ENCODE results near the gene ASMTL. TPM values are rescaled to one million over a fixed set of nuclear protein-coding genes. Genes with fewer than 3 reads are reported as not detected.

ASMTL gene
- total and polyA plus RNA-seq, 3 experiments from 2014 or later, result 26.1 to 47.9 (median 26.5) TPM

GRCh38 chrX:1398431-1399340 lies 54.0 kb downstream of the ASMTL start:
- CTCF ChIA-PET, result no interaction called here
- no peaks in the 10 kb centered on the region for H3K9me3 ChIP-seq (ENCODE audit: low read length)
- no peak overlapping the region for H3K4me3 Mint-ChIP-seq
- H3K4me3 ChIP-seq (ENCODE audit: low read length), result no peak overlapping the region
- H3K4me1 Mint-ChIP-seq, result peaks cover 10 to 26% (median 13%) of the 10 kb centered on the region in 3 donors
- H3K9me3 Mint-ChIP-seq, result peaks cover 0 to 1% (median 0%) of the 10 kb centered on the region in 5 donors
- no peaks in the 10 kb centered on the region for H3K27me3 ChIP-seq (ENCODE audit: insufficient read depth, low read length, poor library complexity, severe bottlenecking)
- H3K36me3 ChIP-seq (ENCODE audit: insufficient read depth, low read length), result peaks cover 8% of the 10 kb centered on the region
- H3K27me3 Mint-ChIP-seq, result no peaks in the 10 kb centered on the region
- peaks cover 0 to 25% (median 0%) of the 10 kb centered on the region in 3 donors for H3K36me3 Mint-ChIP-seq
- POLR2A ChIA-PET, result no interaction called here
- H3K4me1 ChIP-seq (ENCODE audit: insufficient read depth, low read length), result no peaks in the 10 kb centered on the region
- peak overlapping the region in 1 of 8 donors; percentile 41 for H3K27ac Mint-ChIP-seq
- peak in 1 of 5 donors; percentile 39 for DNase-seq
- H3K27ac ChIP-seq (ENCODE audit: low read depth, low read length), result no peak overlapping the region

GRCh38 chrX:1397441-1398270 lies 55.1 kb downstream of the ASMTL start:
- peak in 1 of 5 donors; percentile 37 for DNase-seq
- Mint-ChIP-seq H3K27me3 (no peaks in the 10 kb centered on the region), H3K4me1 (peaks cover 11 to 32% (median 18%) of the 10 kb centered on the region in 3 donors), H3K9me3 (peaks cover 0 to 1% (median 0%) of the 10 kb centered on the region in 5 donors), H3K27ac (no peak overlapping the region), H3K36me3 (peaks cover 0 to 25% (median 0%) of the 10 kb centered on the region in 3 donors), H3K4me3 (no peak overlapping the region)
- H3K4me3 ChIP-seq (ENCODE audit: low read length), result no peak overlapping the region
- H3K9me3 ChIP-seq (ENCODE audit: low read length), result no peaks in the 10 kb centered on the region
- CTCF ChIA-PET, result no interaction called here
- no peaks in the 10 kb centered on the region for H3K27me3 ChIP-seq (ENCODE audit: insufficient read depth, low read length, poor library complexity, severe bottlenecking)
- H3K4me1 ChIP-seq (ENCODE audit: insufficient read depth, low read length), result no peaks in the 10 kb centered on the region
- POLR2A ChIA-PET, result no interaction called here
- no peaks in the 10 kb centered on the region for H3K36me3 ChIP-seq (ENCODE audit: insufficient read depth, low read length)
- H3K27ac ChIP-seq (ENCODE audit: low read depth, low read length), result no peak overlapping the region

GRCh38 chrX:1397001-1397400 lies 55.7 kb downstream of the ASMTL start:
- no peaks in the 10 kb centered on the region for H3K27me3 Mint-ChIP-seq
- Histone ChIP-seq H3K4me3 (ENCODE audit: low read length) (no peak overlapping the region), H3K27me3 (ENCODE audit: insufficient read depth, low read length, poor library complexity, severe bottlenecking) (no peaks in the 10 kb centered on the region), H3K36me3 (ENCODE audit: insufficient read depth, low read length) (no peaks in the 10 kb centered on the region), H3K27ac (ENCODE audit: low read depth, low read length) (no peak overlapping the region), H3K9me3 (ENCODE audit: low read length) (no peaks in the 10 kb centered on the region), H3K4me1 (ENCODE audit: insufficient read depth, low read length) (no peaks in the 10 kb centered on the region)
- POLR2A ChIA-PET, result no interaction called here
- peaks cover 11 to 32% (median 18%) of the 10 kb centered on the region in 3 donors for H3K4me1 Mint-ChIP-seq
- H3K36me3 Mint-ChIP-seq, result peaks cover 0 to 25% (median 0%) of the 10 kb centered on the region in 3 donors
- peak overlapping the region in 1 of 8 donors; percentile 52 for H3K27ac Mint-ChIP-seq
- H3K4me3 Mint-ChIP-seq, result no peak overlapping the region
- CTCF ChIA-PET, result no interaction called here
- DNase-seq, result peak in 1 of 5 donors; percentile 29
- H3K9me3 Mint-ChIP-seq, result peaks cover 0 to 1% (median 0%) of the 10 kb centered on the region in 5 donors

- H3K4me3 Mint-ChIP-seq, result peak overlapping the region in 4 of 7 donors; percentile 21 to 77 (median 40)
- peaks cover 17 to 39% (median 24%) of the 10 kb centered on the region in 3 donors for H3K4me1 Mint-ChIP-seq
- H3K27ac Mint-ChIP-seq, result peak overlapping the region in 3 of 8 donors; percentile 39 to 59 (median 43)
- H3K36me3 Mint-ChIP-seq, result peaks cover 0 to 24% (median 0%) of the 10 kb centered on the region in 3 donors
- H3K27ac ChIP-seq (ENCODE audit: low read depth, low read length), result no peak overlapping the region
- H3K9me3 Mint-ChIP-seq, result peaks cover 0 to 1% (median 0%) of the 10 kb centered on the region in 5 donors
- no peaks in the 10 kb centered on the region for H3K27me3 ChIP-seq (ENCODE audit: insufficient read depth, low read length, poor library complexity, severe bottlenecking)
- ChIA-PET CTCF (no interaction called here), POLR2A (no interaction called here)
- peaks cover under 1% of the 10 kb centered on the region for H3K36me3 ChIP-seq (ENCODE audit: insufficient read depth, low read length)
- no peak for DNase-seq
- no peaks in the 10 kb centered on the region for H3K27me3 Mint-ChIP-seq
- no peak overlapping the region for H3K4me3 ChIP-seq (ENCODE audit: low read length)
- H3K4me1 ChIP-seq (ENCODE audit: insufficient read depth, low read length), result peaks cover 6% of the 10 kb centered on the region
- H3K9me3 ChIP-seq (ENCODE audit: low read length), result no peaks in the 10 kb centered on the region
Measured at GRCh38 chrX:1395646-1396216, 57.0 kb downstream of the ASMTL start.

DNA sequence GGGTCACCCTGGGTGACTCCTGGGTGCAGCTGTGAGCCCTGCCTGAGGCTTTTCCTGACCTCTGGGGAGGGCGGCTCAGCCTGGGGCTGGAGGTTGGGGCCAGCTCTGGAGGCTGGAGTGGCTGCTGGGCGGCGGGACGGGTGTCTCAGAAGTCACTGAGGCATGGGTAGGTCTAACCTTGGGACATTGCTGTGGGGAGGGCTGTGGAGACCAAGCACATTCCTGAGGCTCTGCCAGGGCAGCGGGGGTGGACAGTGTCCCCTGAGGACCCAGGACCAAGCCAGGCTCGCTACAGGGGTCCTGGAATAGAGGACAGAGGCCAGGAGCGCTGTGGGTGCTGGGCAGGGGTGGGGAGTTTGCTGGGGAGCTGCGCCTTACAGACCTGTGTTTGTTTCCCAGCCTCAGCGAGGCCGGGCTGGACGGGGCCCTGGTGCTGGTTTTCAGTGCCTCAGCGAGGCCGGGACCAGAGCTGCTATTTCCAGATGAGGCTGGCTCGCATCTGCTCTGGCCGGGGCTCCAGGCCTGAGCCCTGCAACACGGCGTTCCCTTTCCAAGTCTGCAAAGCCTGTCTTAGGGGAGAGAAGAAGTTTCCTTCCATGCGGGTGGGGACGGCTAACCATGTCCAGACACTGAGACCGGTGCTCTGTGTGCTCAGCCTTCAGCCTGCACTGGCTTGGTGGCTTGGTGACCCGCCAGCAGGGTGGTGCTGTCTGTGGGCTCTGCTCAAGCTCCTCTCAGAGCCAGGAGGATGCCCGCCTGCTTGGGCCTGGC lies 57.8 kb downstream of the ASMTL start:
- ChIA-PET POLR2A (no interaction called here), CTCF (no interaction called here)
- DNase-seq, result peak in 1 of 5 donors; percentile 43
- H3K27me3 Mint-ChIP-seq, result no peaks in the 10 kb centered on the region
- peak overlapping the region; percentile 29 to 87 (median 48) for H3K4me3 Mint-ChIP-seq
- Histone ChIP-seq H3K9me3 (ENCODE audit: low read length) (no peaks in the 10 kb centered on the region), H3K4me1 (ENCODE audit: insufficient read depth, low read length) (peaks cover 14% of the 10 kb centered on the region), H3K27me3 (ENCODE audit: insufficient read depth, low read length, poor library complexity, severe bottlenecking) (no peaks in the 10 kb centered on the region), H3K4me3 (ENCODE audit: low read length) (no peak overlapping the region), H3K27ac (ENCODE audit: low read depth, low read length) (no peak overlapping the region), H3K36me3 (ENCODE audit: insufficient read depth, low read length) (peaks cover 7% of the 10 kb centered on the region)
- peaks cover 0 to 26% (median 1%) of the 10 kb centered on the region in 3 donors for H3K36me3 Mint-ChIP-seq
- H3K4me1 Mint-ChIP-seq, result peaks cover 17 to 47% (median 32%) of the 10 kb centered on the region in 3 donors
- peak overlapping the region in 2 of 8 donors; percentile 39 to 63 for H3K27ac Mint-ChIP-seq
- peaks cover 0 to 1% (median 0%) of the 10 kb centered on the region in 5 donors for H3K9me3 Mint-ChIP-seq

DNA sequence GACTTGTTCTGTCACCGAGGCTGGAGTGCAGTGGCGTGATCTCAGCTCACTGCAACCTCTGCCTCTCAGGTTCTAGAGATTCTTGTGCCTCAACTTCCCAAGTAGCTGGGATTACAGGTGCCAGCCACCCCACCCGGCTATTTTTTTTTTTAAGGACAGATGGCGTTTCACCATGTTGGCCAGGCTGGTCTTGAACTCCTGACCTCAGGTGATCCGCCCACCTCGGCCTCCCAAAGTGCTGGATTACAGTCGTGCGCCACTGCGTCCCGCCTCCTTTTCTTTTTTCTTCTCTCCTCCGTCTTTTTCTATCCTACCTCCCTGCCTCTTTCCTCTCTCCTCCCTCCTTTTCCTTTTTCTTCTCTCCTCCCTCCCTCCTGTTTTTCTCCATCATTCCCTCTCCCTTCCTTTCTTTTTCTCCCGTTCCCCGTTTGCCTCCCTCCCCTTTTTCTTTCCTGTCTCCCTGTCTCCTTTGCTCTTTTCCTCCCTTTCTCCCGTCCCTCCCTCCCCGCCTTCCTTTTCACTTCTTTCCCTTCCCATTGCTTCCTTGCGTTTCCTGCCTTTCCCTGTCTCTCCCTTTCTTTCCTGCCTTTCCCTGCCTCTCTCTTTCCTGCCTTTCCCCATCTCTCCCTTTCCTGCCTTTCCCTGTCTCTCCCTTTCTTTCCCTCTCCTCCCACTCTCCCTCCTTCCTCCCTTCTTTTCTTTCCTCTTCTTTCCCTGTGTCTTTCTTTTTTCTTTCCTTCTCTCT lies 58.7 kb downstream of the ASMTL start:
- peaks cover 22% of the 10 kb centered on the region for H3K4me1 ChIP-seq (ENCODE audit: insufficient read depth, low read length)
- DNase-seq, result peak in 1 of 5 donors; percentile 24
- H3K9me3 ChIP-seq (ENCODE audit: low read length), result no peaks in the 10 kb centered on the region
- H3K27ac ChIP-seq (ENCODE audit: low read depth, low read length), result no peak overlapping the region
- Mint-ChIP-seq H3K9me3 (peaks cover 0 to 1% (median 0%) of the 10 kb centered on the region in 5 donors), H3K36me3 (peaks cover 0 to 34% (median 1%) of the 10 kb centered on the region in 3 donors), H3K27me3 (no peaks in the 10 kb centered on the region), H3K4me3 (peak overlapping the region; percentile 81 to 90 (median 85)), H3K4me1 (peaks cover 21 to 53% (median 39%) of the 10 kb centered on the region in 3 donors), H3K27ac (peak overlapping the region in 7 of 8 donors; percentile 69 to 90 (median 86))
- POLR2A ChIA-PET, result no interaction called here
- H3K36me3 ChIP-seq (ENCODE audit: insufficient read depth, low read length), result peaks cover 16% of the 10 kb centered on the region
- CTCF ChIA-PET, result no interaction called here
- no peak overlapping the region for H3K4me3 ChIP-seq (ENCODE audit: low read length)
- H3K27me3 ChIP-seq (ENCODE audit: insufficient read depth, low read length, poor library complexity, severe bottlenecking), result no peaks in the 10 kb centered on the region

All from CD8-positive, alpha-beta memory T cell (primary cell).